Measurements from ENCODE around the gene SYNE1.
A peak's percentile ranks its signal among the peaks of the same experiment; 100 is the strongest.
"Not testable (repeated sequence)": the region's sequence is repeated elsewhere in the genome, so short reads cannot be mapped to it uniquely, and the experiment has no call there.

The SYNE1 gene

GRCh38 chr6:152558798-152559197 lies 78.4 kb downstream of the SYNE1 start:
- DNase-seq, result not testable (repeated sequence)

- DNase-seq, result no peak
These were observed 79.7 kb downstream of the SYNE1 start for GRCh38 chr6:152557502-152557901.

GRCh38 chr6:152554851-152555250 lies 82.3 kb downstream of the SYNE1 start:
- DNase-seq, result no peak

DNA sequence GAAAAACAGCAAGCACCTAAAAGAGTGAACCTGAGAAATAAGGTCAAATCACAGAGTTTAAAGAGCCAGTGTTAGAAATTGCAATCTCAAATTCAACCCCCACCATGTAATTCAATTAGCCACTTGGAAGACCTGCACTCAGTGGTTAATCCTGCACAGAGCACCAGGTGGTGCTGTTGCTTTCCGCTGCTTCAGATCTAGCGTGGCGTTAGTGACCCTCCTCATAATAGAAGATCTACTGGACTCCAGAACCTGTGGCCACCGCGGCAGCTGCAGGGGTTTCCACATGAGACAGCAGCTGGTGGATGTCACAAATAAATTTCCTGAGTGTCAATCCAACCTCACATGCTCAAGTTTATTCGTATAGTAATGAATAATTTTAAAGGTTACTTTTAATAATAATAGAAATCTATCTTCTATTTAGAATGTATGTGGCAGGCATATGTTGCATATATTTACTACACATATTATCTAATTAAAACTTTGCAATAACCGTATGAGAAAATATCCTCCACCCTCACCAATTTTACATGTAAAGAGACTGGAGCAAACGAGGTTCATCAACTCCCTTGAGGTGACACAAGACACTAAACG lies 84.4 kb downstream of the SYNE1 start:
- DNase-seq, result peak in 1 of 2 experiments; percentile 4

GRCh38 chr6:152543519-152543918 lies 93.6 kb downstream of the SYNE1 start:
- DNase-seq, result no peak

DNA sequence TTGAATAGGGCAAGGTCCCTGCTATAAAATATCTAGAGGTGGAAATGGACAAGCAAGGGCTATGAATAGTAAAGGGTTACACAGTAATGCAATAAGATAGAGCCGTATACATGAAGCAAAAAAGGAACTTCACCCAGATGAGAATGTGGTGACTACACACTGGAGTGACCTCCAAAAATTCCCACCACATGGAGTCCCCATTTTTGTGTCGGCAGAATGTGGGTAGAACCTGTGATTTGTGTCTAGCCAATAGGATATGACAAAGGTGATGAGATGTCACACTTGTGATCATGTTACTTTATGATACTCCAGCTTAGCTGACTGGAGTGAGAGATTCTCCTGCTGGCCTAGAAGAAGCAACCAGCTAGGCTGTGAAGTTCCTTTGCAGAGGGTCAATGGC lies 96.8 kb downstream of the SYNE1 start:
- DNase-seq, result no peak

DNA sequence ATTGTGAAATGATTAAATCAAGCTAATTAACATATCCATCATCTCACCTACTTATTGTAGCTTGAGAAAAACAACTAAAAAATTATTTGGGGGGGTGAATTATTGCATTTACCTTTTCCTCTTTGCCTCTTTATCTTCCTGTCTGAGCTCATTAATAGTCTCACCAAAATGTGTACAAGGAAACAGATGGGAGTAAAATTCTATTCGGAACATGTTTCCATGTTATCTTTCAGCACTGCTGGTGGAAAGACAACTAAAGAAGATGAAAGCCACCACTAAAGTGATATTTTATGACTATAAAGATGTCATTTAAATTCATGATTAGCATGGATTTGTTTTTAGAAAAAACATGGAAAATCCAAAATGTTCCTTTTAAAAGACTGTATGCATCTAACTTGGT lies 102.6 kb downstream of the SYNE1 start:
- DNase-seq, result no peak

GRCh38 chr6:152532556-152533422 lies 104.4 kb downstream of the SYNE1 start:
- DNase-seq, result no peak

DNA sequence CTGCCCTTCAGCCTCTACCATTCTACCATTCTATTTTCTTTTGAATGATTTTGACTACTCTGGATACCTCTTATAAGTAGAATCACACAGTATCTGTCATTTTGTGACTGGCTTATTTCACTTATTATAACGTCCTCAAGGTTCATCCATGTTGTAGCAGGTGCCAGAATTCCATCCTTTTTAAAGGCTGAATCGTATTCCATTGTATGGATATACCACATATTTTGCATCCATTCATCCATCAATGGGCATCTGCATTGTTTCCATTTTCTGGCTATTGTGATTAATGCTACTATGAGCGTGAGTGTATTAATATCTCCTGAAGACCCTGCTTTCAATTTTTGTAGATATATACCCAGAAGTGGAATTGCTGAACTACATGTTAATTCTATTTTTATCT lies 105.5 kb downstream of the SYNE1 start:
- DNase-seq, result no peak

DNA sequence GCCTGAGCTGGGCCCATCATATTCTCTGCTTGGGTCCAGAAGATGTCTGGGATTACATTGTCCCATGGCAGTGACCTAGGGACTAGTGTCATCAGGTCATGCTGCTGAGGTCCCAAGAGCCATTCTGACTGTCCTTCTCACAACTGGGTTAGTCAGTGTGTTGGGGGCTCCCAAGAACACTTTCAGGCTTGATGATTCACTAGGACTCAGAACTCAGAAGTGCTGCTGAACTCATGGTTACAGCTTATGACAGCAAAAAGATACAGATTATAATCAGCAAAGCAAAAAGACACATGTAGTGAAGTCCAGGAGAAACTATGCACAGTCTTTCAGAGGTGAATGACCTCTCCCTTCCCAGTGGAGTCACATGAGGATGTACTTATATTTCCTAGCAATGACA lies 107.8 kb downstream of the SYNE1 start:
- DNase-seq, result no peak

DNA sequence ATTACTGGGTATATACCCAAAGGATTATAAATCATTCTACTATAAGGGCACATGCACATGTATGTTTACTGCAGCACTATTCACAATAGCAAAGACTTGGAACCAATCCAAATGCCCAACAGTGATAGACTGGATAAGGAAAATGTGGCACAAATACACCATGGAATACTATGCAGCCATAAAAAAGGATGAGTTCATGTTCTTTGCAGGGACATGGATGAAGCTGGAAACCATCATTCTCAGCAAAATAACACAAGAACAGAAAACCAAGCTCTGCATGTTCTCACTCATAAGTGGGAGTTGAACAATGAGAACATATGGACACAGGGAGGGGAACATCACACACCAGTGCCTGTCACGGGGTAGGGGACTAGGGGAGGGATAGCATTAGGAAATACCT lies 123.0 kb downstream of the SYNE1 start:
- DNase-seq, result not testable (repeated sequence)

- DNase-seq, result no peak
These were observed 127.2 kb downstream of the SYNE1 start for GRCh38 chr6:152509916-152510315.

DNA sequence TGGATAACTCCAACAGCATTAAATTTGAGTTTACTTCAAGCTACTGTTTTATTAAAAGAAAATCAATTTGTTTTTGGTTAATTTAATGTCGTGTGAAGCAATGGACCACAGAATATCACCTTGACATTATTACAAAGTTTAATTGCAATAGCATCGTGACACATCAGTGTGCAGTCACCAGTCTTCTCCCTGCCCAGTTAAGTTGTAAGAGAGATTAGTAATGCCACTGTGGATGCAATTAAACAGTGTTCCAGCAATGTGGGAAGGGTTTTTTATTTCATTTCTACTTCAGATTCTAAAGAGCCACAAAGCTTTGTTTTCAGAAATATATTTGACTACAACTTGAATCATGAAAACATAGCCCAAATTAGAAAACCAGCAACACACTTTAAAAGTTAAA lies 128.7 kb downstream of the SYNE1 start:
- no peak for DNase-seq

- DNase-seq, result no peak
These were observed 133.6 kb downstream of the SYNE1 start for GRCh38 chr6:152503546-152503945.

GRCh38 chr6:152502421-152503188 lies 134.6 kb downstream of the SYNE1 start:
- DNase-seq, result no peak

DNA sequence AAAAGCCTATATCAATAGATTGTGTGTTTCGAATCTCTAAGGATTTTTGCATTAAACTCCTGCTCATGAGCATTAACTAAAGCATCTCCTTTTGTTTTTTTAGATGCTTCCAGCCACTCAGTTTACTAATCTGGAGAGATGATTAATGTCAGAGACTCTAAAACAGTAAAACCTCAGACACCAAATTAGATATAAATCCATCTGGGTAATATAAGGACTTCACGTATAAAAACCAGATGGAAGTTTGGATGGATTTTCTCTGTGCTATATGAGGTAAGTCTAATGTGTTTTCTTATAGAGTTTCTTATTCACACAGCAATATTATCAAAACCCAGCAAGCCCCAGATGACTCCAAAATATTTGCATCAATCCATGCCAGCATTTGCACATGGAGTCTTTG lies 137.2 kb downstream of the SYNE1 start:
- no peak for DNase-seq

DNA sequence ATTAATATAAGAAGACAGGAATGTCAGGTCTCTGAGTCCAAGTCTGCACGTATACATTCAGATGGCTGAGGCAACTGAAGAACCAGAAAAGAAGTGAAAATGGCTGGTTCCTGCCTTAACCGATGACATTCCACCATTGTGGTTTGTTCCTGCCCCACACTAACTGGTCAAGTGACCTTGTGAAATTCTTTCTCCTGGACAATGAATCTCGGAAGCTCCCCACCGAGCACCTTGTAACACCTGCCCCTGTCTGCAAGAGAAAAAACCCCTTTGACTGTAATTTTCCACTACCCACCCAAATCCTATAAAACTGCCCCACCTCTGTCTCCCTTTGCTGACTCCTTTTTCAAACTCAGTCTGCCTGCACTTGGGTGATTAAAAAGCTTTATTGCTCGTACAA lies 140.4 kb downstream of the SYNE1 start:
- DNase-seq, result no peak

DNA sequence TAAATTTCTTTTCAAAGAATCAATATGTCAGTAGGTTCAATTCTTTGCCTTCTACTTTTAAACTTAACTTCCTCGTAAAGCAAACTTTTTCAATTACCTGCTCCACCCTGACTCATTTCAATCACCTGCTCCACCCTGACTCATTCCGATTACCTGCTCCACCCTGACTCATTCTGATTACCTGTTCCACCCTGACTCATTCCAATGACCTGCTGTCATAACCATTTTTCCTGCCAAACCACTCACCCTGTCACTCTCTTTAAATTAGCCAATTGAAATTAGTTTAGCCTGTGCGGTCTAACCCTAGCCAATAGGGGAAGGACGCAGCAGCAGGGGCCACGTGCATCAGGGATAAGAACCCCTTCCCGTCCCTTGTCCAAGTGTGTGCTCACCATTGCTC lies 141.7 kb downstream of the SYNE1 start:
- not testable (repeated sequence) for DNase-seq

- not testable (repeated sequence) for DNase-seq
These were observed 144.9 kb downstream of the SYNE1 start for GRCh38 chr6:152492281-152492680.

DNA sequence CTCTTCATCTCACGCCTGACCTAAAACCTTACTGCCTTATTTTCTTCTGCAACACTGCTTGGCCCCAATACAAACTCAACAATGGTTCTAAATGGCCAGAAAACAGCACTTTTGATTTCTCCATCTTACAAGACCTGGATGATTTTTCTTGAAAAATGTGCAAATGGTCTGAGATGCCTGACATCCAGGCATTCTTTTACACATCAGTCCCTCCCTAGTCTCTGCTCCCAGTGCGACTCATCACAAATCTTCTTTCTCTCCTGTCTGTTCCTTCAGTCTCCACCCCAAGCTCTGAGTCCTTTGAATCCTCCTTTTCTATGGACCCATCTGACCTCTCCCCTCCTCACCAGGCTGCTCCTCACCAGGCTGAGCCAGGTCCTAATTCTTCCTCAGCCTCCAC lies 145.7 kb downstream of the SYNE1 start:
- DNase-seq, result not testable (repeated sequence)

GRCh38 chr6:152490971-152491378 lies 146.2 kb downstream of the SYNE1 start:
- not testable (repeated sequence) for DNase-seq

GRCh38 chr6:152484806-152485205 lies 152.4 kb downstream of the SYNE1 start:
- no peak for DNase-seq

DNA sequence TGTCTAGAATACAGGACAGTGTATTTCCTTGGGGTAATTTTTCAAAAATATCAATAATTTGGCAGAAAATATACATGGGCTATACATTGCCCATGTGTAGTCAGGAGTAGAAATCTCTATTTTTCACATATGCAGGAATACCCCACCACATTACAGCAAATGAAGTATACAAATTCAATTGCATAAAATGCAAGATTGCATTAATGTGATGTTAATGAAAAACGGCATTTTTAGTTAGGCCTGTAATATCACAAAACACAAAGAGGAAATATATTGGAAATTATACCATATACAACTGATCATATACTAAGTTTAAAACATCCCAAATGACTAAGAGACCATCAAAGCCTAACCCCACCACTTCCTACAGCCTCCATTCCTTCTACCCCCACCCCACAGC lies 154.9 kb downstream of the SYNE1 start:
- no peak for DNase-seq

Measured in SW 1271 (cell line).